ENCODE results near the gene SEMA6A.

The SEMA6A gene

GRCh38 chr5:116583862-116584222 is 9.2 kb upstream of the SEMA6A start:
- Histone ChIP-seq H3K27me3 (ENCODE audit: insufficient read depth, poor library complexity, severe bottlenecking) (no peaks in the 10 kb centered on the region), H3K27ac (replicated peaks) (no peak overlapping the region), H3K4me3 (replicated peaks; ENCODE audit: insufficient read depth, low read length) (no peak overlapping the region)
- no peak for TF ChIP-seq SPI1 (IDR thresholded peaks at IDR 0.05; ENCODE audit: borderline replicate concordance, low read depth)
- TF ChIP-seq POLR2AphosphoS5 (IDR thresholded peaks at IDR 0.05; ENCODE audit: low read depth): no peak
- TF ChIP-seq GABPA (IDR thresholded peaks at IDR 0.05; ENCODE audit: low read depth): no peak
- TF ChIP-seq, protein P1, sequence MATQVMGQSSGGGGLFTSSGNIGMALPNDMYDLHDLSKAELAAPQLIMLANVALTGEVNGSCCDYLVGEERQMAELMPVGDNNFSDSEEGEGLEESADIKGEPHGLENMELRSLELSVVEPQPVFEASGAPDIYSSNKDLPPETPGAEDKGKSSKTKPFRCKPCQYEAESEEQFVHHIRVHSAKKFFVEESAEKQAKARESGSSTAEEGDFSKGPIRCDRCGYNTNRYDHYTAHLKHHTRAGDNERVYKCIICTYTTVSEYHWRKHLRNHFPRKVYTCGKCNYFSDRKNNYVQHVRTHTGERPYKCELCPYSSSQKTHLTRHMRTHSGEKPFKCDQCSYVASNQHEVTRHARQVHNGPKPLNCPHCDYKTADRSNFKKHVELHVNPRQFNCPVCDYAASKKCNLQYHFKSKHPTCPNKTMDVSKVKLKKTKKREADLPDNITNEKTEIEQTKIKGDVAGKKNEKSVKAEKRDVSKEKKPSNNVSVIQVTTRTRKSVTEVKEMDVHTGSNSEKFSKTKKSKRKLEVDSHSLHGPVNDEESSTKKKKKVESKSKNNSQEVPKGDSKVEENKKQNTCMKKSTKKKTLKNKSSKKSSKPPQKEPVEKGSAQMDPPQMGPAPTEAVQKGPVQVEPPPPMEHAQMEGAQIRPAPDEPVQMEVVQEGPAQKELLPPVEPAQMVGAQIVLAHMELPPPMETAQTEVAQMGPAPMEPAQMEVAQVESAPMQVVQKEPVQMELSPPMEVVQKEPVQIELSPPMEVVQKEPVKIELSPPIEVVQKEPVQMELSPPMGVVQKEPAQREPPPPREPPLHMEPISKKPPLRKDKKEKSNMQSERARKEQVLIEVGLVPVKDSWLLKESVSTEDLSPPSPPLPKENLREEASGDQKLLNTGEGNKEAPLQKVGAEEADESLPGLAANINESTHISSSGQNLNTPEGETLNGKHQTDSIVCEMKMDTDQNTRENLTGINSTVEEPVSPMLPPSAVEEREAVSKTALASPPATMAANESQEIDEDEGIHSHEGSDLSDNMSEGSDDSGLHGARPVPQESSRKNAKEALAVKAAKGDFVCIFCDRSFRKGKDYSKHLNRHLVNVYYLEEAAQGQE (IDR thresholded peaks at IDR 0.05; ENCODE audit: insufficient replicate concordance, low read depth): no peak
- no peak for TF ChIP-seq CTCF (IDR thresholded peaks at IDR 0.05; ENCODE audit: insufficient read depth, low read length)
- DNase-seq (ENCODE audit: low read depth in 1 of 2, low spot score in 1 of 2): no peak

- H3K27ac ChIP-seq (replicated peaks): no peak overlapping the region
- DNase-seq (ENCODE audit: low read depth in 1 of 2, low spot score in 1 of 2): no peak
- no peak overlapping the region for H3K4me3 ChIP-seq (replicated peaks; ENCODE audit: insufficient read depth, low read length)
- no peaks in the 10 kb centered on the region for H3K27me3 ChIP-seq (ENCODE audit: insufficient read depth, poor library complexity, severe bottlenecking)
- no peak for TF ChIP-seq GABPA (IDR thresholded peaks at IDR 0.05; ENCODE audit: low read depth)
- no peak for TF ChIP-seq SPI1 (IDR thresholded peaks at IDR 0.05; ENCODE audit: borderline replicate concordance, low read depth)
- TF ChIP-seq CTCF (IDR thresholded peaks at IDR 0.05; ENCODE audit: insufficient read depth, low read length): no peak
- TF ChIP-seq, protein P1 (IDR thresholded peaks at IDR 0.05; ENCODE audit: insufficient replicate concordance, low read depth): no peak
- no peak for TF ChIP-seq POLR2AphosphoS5 (IDR thresholded peaks at IDR 0.05; ENCODE audit: low read depth)
Observed at GRCh38 chr5:116583085-116583861, 8.7 kb upstream of the SEMA6A start.

DNA sequence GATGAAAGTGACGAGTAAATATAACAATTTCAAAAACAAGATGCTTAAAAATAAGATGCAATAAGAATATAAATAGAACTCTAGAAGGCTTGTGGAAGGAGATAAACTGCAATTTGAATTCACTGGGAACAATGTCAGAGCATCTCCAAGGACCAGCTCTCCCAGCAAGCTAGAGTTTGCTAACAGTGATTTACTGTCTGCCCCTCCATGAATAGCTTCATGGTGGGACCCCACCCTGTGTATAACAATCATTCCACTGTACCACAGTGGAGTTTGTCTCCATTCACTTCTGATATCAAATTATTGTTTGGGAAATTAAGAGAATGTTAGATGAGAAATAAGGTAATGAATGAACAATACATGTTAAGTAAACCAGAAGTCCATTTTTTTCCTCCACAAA is 7.3 kb upstream of the SEMA6A start:
- H3K27ac ChIP-seq (replicated peaks): no peak overlapping the region
- H3K4me3 ChIP-seq (replicated peaks; ENCODE audit: insufficient read depth, low read length): no peak overlapping the region
- DNase-seq (ENCODE audit: low read depth in 1 of 2, low spot score in 1 of 2): no peak
- TF ChIP-seq GABPA (IDR thresholded peaks at IDR 0.05; ENCODE audit: low read depth) (no peak), POLR2AphosphoS5 (IDR thresholded peaks at IDR 0.05; ENCODE audit: low read depth) (no peak), CTCF (IDR thresholded peaks at IDR 0.05; ENCODE audit: insufficient read depth, low read length) (no peak), SPI1 (IDR thresholded peaks at IDR 0.05; ENCODE audit: borderline replicate concordance, low read depth) (no peak)
- TF ChIP-seq, protein P1 (IDR thresholded peaks at IDR 0.05; ENCODE audit: insufficient replicate concordance, low read depth): no peak
- H3K27me3 ChIP-seq (ENCODE audit: insufficient read depth, poor library complexity, severe bottlenecking): no peaks in the 10 kb centered on the region
